Heart right ventricle (tissue), 16 donors: ENCODE measurements around the gene LDLRAD4. TPM values are rescaled to one million over a fixed set of nuclear protein-coding genes. Genes with fewer than 3 reads are reported as not detected.

Experiments used
- ATAC-seq, 8 donors: fragments of 200-7000 bp; cut with Tn5 transposase; one replicate each; pipeline ENCODE4 v1.9.1; 2020; ENCODE audit warnings: mild to moderate bottlenecking in 8 of 8, moderate library complexity in 8 of 8, moderate number of reproducible peaks in 1 of 8
- DNase-seq, 2 donors: peaks; one replicate each; pipeline ENCODE4 v3.0.0-alpha.2; 2020
- H3K27ac ChIP-seq, 10 donors: fragments of 200-600 bp; sonication (generic) in 2 of 10; one replicate each; pipeline versions ENCODE4 v1.5.0 to v1.8.0; 2020 to 2022; ENCODE audit warnings: mild to moderate bottlenecking in 3 of 10
- H3K27me3 ChIP-seq, 7 donors: fragments of 200-600 bp; one replicate each; pipeline ENCODE4 v1.8.0; 2021 to 2022; ENCODE audit warnings: mild to moderate bottlenecking in 2 of 7
- H3K36me3 ChIP-seq, 9 donors: fragments of 200-600 bp; sonication (generic) in 1 of 9; one replicate each; pipeline versions ENCODE4 v1.5.0 to v1.8.0; 2020 to 2022; ENCODE audit warnings: mild to moderate bottlenecking in 2 of 9
- H3K4me1 ChIP-seq, 9 donors: fragments of 200-600 bp; sonication (generic) in 1 of 9; one replicate each; pipeline versions ENCODE4 v1.5.0 to v1.8.0; 2020 to 2022; ENCODE audit warnings: mild to moderate bottlenecking in 4 of 9
- H3K4me3 ChIP-seq, 10 donors: fragments of 200-600 bp; sonication (generic) in 2 of 10; one replicate each; pipeline versions ENCODE4 v1.5.0 to v1.8.0; 2020 to 2022; ENCODE audit warnings: mild to moderate bottlenecking in 7 of 10, moderate library complexity in 2 of 10
- H3K9me3 ChIP-seq, 11 donors: fragments of 200-600 bp in 10 of 11; sonication (generic) in 2 of 11; one replicate each; pipeline versions ENCODE4 v1.5.0 to v1.8.0; 2013 to 2022; ENCODE audit warnings: mild to moderate bottlenecking in 2 of 11, control low read depth in 1 of 11, moderate library complexity in 1 of 11
- CTCF ChIP-seq, 9 donors: fragments of 200-600 bp; sonication (generic) in 2 of 9; IDR thresholded peaks; one replicate each; pipeline versions ENCODE4 v1.5.0 to v1.8.0; 2021 to 2022; ENCODE audit warnings: antibody characterized with exemption in 9 of 9, mild to moderate bottlenecking in 5 of 9, moderate library complexity in 1 of 9
- WGBS, 2 donors: extraction: QIAGEN DNeasy Blood & Tissue Kit; methylation state at CpG; one replicate each; pipeline ENCODE4 v1.1.7; 2013; ENCODE audit warnings: inconsistent platforms in 1 of 2; 5-methylcytosine and 5-hydroxymethylcytosine counted together
- intact Hi-C, 10 donors: fragments of 100-400 bp; cut with DNase I; formaldehyde crosslinking; loops; one replicate each; pipeline versions ENCODE4 v1.11.1 to v1.14.2; 2022
- polyA plus RNA-seq, 2 donors: library from polyadenylated mRNA; stranded (reverse); fragments of 200-250 nt; gene quantifications; one replicate each; pipeline ENCODE4 v1.2.3, GENCODE V29; 2013
- total RNA-seq, 10 donors: library from RNA; stranded (reverse); fragmentation: NEBNext Ultra II Directional in 3 of 10; extraction: Animal tissue kit (Norgen Biotek cat#: 25700) in 3 of 10; gene quantifications; one replicate each; pipeline versions ENCODE4 v1.2.1 to v1.2.4, GENCODE V29; 2021 to 2023
- donor health status: Arrhythmogenic right ventricular cardiomyopathy.
- donor health status: ischemic (EF 13 %, LVEDD 7.1; RV severe dilation, severe dysfunction).
- donor health status: healthy with polysubstance abuse.
- donor health status: DM: no; HTN: yes; CAD: no.
- donor health status: DM: no; HTN: no; CAD: no.
- donor health status: ischemic (EF 25% LVEDD 6.9; RV normal size, moderate dysfunction).
- donor health status: ischemic (EF 25% LVEDD 5.7; RV mildly dilated, moderate dysfunction).
- donor health status: healthy.
- donor health status: DM: yes; HTN: yes; CAD: no.
- donor health status: Ischemic cardiomyopathy.
- donor health status: ischemic (EF 35%, LVEDD 5.7; RV mildly dilated, moderate dysfunction).
- donor health status: nonischemic (EF 11% LVEDD 7.7; RV severe dilation, severe dysfunction).
- donor health status: DM: yes; HTN: yes; CAD: no.
- donor health status: PGD.
- donor health status: ischemic (EF 29% LVEDD 5.4; RV normal size, mild dysfunction).
- donor health status: nonischemic (EF 23%, LVEDD 6.1; RV moderate dilation, normal function).

The LDLRAD4 gene
- total and polyA plus RNA-seq, 12 donors: 5.4 to 74.6 (median 34.6) TPM

GRCh38 chr18:13363359-13363758 is 144.8 kb downstream of the LDLRAD4 start:
- intact Hi-C loops: loop anchor here in 3 of 10 donors (10.0 kb wide), 3 partner anchors 49 to 149 kb away; partner anchors contain the start of gene LDLRAD4 (in 1 of the 3)
- ATAC-seq (no peak), DNase-seq (no peak)
- WGBS, 2 donors: 75% methylated on average over 4 of the region's 4 CpGs
- no peaks in the 10 kb centered on the region for H3K27me3 ChIP-seq
- H3K36me3 ChIP-seq: no peaks in the 10 kb centered on the region
- H3K4me3 ChIP-seq: no peak overlapping the region
- no peaks in the 10 kb centered on the region for H3K9me3 ChIP-seq
- H3K4me1 ChIP-seq: peaks cover 0 to 22% (median 14%) of the 10 kb centered on the region in 9 donors
- TF ChIP-seq CTCF (IDR thresholded peaks at IDR 0.05): no peak
- no peak overlapping the region for H3K27ac ChIP-seq

DNA sequence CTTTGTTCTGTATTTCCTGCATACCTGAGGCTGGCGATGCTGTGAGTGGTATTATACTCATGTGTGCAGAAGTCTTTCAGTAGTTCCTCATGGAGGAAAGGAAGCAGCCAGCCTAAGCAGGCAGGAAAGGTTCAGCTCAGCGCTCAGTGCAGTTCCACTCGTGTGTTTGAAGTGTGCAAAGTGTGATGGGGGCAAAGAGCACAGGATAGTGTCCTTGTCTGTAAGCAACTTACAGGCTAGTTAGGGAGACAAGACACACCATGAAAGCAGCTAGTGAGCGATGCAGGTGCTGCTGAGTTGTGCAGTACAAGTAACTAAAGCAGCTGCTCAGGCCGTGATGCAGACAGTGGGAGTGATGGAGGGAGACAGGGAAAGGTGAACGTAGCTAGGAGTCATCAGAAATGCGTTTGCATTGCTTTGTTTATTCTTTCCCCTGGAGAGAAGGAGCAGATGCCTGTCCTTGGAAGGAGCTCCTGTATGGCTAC is 146.2 kb downstream of the LDLRAD4 start:
- intact Hi-C loops: loop anchor here in 3 of 10 donors (10.0 kb wide), 3 partner anchors 50 to 150 kb away; partner anchors contain the start of gene LDLRAD4 (in 1 of the 3)
- no peak for TF ChIP-seq CTCF (IDR thresholded peaks at IDR 0.05)
- Histone ChIP-seq H3K4me1 (peaks cover 0 to 23% (median 14%) of the 10 kb centered on the region in 9 donors), H3K27me3 (no peaks in the 10 kb centered on the region), H3K9me3 (no peaks in the 10 kb centered on the region), H3K4me3 (no peak overlapping the region), H3K27ac (no peak overlapping the region), H3K36me3 (no peaks in the 10 kb centered on the region)
- no peak for ATAC-seq
- WGBS, 2 donors: 85 to 86% methylated on average over 7 of the region's 7 CpGs
- DNase-seq: no peak

GRCh38 chr18:13366131-13366530 is 147.6 kb downstream of the LDLRAD4 start:
- H3K27me3 ChIP-seq: no peaks in the 10 kb centered on the region
- intact Hi-C loops: loop anchor here in 3 of 10 donors (10.0 kb wide), 3 partner anchors 51 to 151 kb away; partner anchors contain the start of gene LDLRAD4 (in 1 of the 3)
- 77 to 82% methylated on average over 3 of the region's 3 CpGs for WGBS, 2 donors
- ATAC-seq: no peak
- no peaks in the 10 kb centered on the region for H3K36me3 ChIP-seq
- no peak overlapping the region for H3K4me3 ChIP-seq
- H3K27ac ChIP-seq: no peak overlapping the region
- no peak for DNase-seq
- peaks cover 0 to 27% (median 14%) of the 10 kb centered on the region in 9 donors for H3K4me1 ChIP-seq
- H3K9me3 ChIP-seq: no peaks in the 10 kb centered on the region
- TF ChIP-seq CTCF (IDR thresholded peaks at IDR 0.05): no peak

GRCh38 chr18:13366541-13366940 is 148.0 kb downstream of the LDLRAD4 start:
- intact Hi-C loops: loop anchor here in 3 of 10 donors (10.0 kb wide), 3 partner anchors 52 to 152 kb away; partner anchors contain the start of gene LDLRAD4 (in 1 of the 3)
- DNase-seq (no peak), ATAC-seq (no peak)
- Histone ChIP-seq H3K4me1 (peaks cover 0 to 28% (median 14%) of the 10 kb centered on the region in 9 donors), H3K36me3 (no peaks in the 10 kb centered on the region), H3K27me3 (no peaks in the 10 kb centered on the region), H3K27ac (no peak overlapping the region), H3K4me3 (no peak overlapping the region), H3K9me3 (no peaks in the 10 kb centered on the region)
- TF ChIP-seq CTCF (IDR thresholded peaks at IDR 0.05): no peak
- WGBS, 2 donors: 86 to 88% methylated on average over 8 of the region's 8 CpGs
